GM20431 (cell line): ENCODE measurements around the gene PRMT2.
"Not testable (repeated sequence)": the region's sequence is repeated elsewhere in the genome, so short reads cannot be mapped to it uniquely, and the experiment has no call there.

ENCODE experiments used
- in situ Hi-C: fragments of 300-500 bp; cut with MseI, MboI; formaldehyde crosslinking; loops from one replicate; pipeline ENCODE4 v1.15.0; 2020; ENCODE audit warnings: low sequenced_read_pairs; ENCODE audit not compliant: unreplicated experiment

PRMT2 gene

GRCh38 chr21:46616656-46617055 lies 18.8 kb upstream of the PRMT2 start:
- in situ Hi-C loops = no loop called here

GRCh38 chr21:46617267-46618051 lies 18.0 kb upstream of the PRMT2 start:
- in situ Hi-C loops = no loop called here

- in situ Hi-C loops = no loop called here
These were observed 16.6 kb upstream of the PRMT2 start for GRCh38 chr21:46618738-46619379.

- in situ Hi-C loops = no loop called here
These were observed 15.6 kb upstream of the PRMT2 start for GRCh38 chr21:46619846-46620245.

GRCh38 chr21:46620846-46621245 lies 14.6 kb upstream of the PRMT2 start:
- in situ Hi-C loops = no loop called here

GRCh38 chr21:46621457-46622182 lies 13.9 kb upstream of the PRMT2 start:
- in situ Hi-C loops = no loop called here

- in situ Hi-C loops = no loop called here
These were observed 13.2 kb upstream of the PRMT2 start for GRCh38 chr21:46622226-46622625.

- in situ Hi-C loops = no loop called here
These were observed 11.4 kb upstream of the PRMT2 start for GRCh38 chr21:46624050-46624449.

- in situ Hi-C loops = no loop called here
These were observed 9.7 kb upstream of the PRMT2 start for GRCh38 chr21:46625759-46626158.

GRCh38 chr21:46626536-46626935 lies 8.9 kb upstream of the PRMT2 start:
- in situ Hi-C loops = no loop called here

GRCh38 chr21:46626975-46627501 lies 8.4 kb upstream of the PRMT2 start:
- in situ Hi-C loops = no loop called here

GRCh38 chr21:46627726-46628125 lies 7.7 kb upstream of the PRMT2 start:
- in situ Hi-C loops = no loop called here

- in situ Hi-C loops = no loop called here
These were observed 6.6 kb upstream of the PRMT2 start for GRCh38 chr21:46628868-46629267.

GRCh38 chr21:46630915-46631314 lies 4.6 kb upstream of the PRMT2 start:
- in situ Hi-C loops = not testable (repeated sequence)

GRCh38 chr21:46633566-46633965 lies 1.9 kb upstream of the PRMT2 start:
- in situ Hi-C loops = no loop called here

- in situ Hi-C loops = no loop called here
These were observed 1.0 kb upstream of the PRMT2 start for GRCh38 chr21:46634427-46634826.

GRCh38 chr21:46634966-46635323 lies 529 bp upstream of the PRMT2 start:
- in situ Hi-C loops = no loop called here

- in situ Hi-C loops = no loop called here
These were observed 673 bp downstream of the PRMT2 start for GRCh38 chr21:46636181-46636512.

- in situ Hi-C loops = no loop called here
These were observed 1.2 kb downstream of the PRMT2 start for GRCh38 chr21:46636550-46637285.

GRCh38 chr21:46637952-46638746 lies 2.7 kb downstream of the PRMT2 start:
- in situ Hi-C loops = no loop called here
